ENCODE measurements around the gene PSMB2. TPM values are rescaled to one million over a fixed set of nuclear protein-coding genes. Genes with fewer than 3 reads are reported as not detected.

PSMB2 gene
- total and polyA plus RNA-seq, 10 of the 15 experiments (the other 5 are each of a cell fraction or from before 2014, with no cell fraction given) = 71.7 to 299 (median 145) TPM

- 95% methylated on average over 10 of the region's 11 CpGs for WGBS (ENCODE audit: insufficient coverage, insufficient replicate concordance, low lambda C conversion rate, missing lambda C conversion rate)
- no peaks in the 10 kb centered on the region for H3K27me3 ChIP-seq (replicated peaks in 1 of 2; ENCODE audit: control insufficient read depth in 2 of 2, insufficient read depth in 2 of 2, low read length in 1 of 2)
- BruUV-seq (replicated peaks) = no TSS peak
- H3K9me3 ChIP-seq (replicated peaks; ENCODE audit: control insufficient read depth, insufficient read depth, low read length) = no peaks in the 10 kb centered on the region
- no peak for DNase-seq (ENCODE audit: low read depth, low spot score)
- ChIA-PET CTCF (interaction anchor here (0.6 to 4.9 kb wide), 4 partner anchors 20 to 155 kb away, joined by 4 to 69 read pairs (median 4); no protein-coding TSS in a partner anchor), POLR2A (interaction anchor here (0.5 to 1.5 kb wide), 2 partner anchors 25 to 111 kb away, joined by 3 to 5 read pairs; no protein-coding TSS in a partner anchor), SMC1A (ENCODE audit: uncharacterized antibody, unreplicated experiment) (interaction anchor here (1.2 to 3.2 kb wide), 3 partner anchors 25 to 110 kb away, joined by 6 to 25 read pairs (median 11); no protein-coding TSS in a partner anchor), RAD21 (ENCODE audit: unreplicated experiment) (interaction anchor here (0.6 to 4.9 kb wide), 3 partner anchors 21 to 109 kb away, joined by 3 to 46 read pairs (median 5); no protein-coding TSS in a partner anchor)
- no peaks in the 10 kb centered on the region; the same call in 1 of the 2 replicates for H3K4me1 ChIP-seq (ENCODE audit: control insufficient read depth, insufficient read depth, low read length)
- H4K20me1 ChIP-seq (ENCODE audit: control insufficient read depth, insufficient read depth) = no peaks in the 10 kb centered on the region
- ATAC-seq = no peak
- H3K4me2 ChIP-seq (ENCODE audit: control insufficient read depth, insufficient read depth) = no peak overlapping the region
- no peak overlapping the region for H3K9ac ChIP-seq (ENCODE audit: control insufficient read depth, insufficient read depth, low read length)
- no peak overlapping the region for H2AFZ ChIP-seq (ENCODE audit: control insufficient read depth, low read depth, low read length)
- H3K27ac ChIP-seq (ENCODE audit: control insufficient read depth, insufficient read depth) = no peak overlapping the region
- H3K36me3 ChIP-seq (ENCODE audit: control insufficient read depth in 2 of 2, insufficient read depth in 2 of 2, low read length in 1 of 2) = peaks cover 0 to 11% of the 10 kb centered on the region in 2 experiments; a peak in 2 of 4 replicates
- 0 out of 2 replicates have a peak, but pooled peaks have one; percentile 47 for TF ChIP-seq HDGF (IDR thresholded peaks at IDR 0.05)
- TF ChIP-seq E2F4 (IDR thresholded peaks at IDR 0.05; ENCODE audit: low read depth, low read length) = no peak
- H3K79me2 ChIP-seq (ENCODE audit: control insufficient read depth, insufficient read depth, low read length) = peaks cover 21% of the 10 kb centered on the region
- intact Hi-C loops (cut with micrococcal nuclease; ENCODE audit: unreplicated experiment) (no loop called here), in situ Hi-C loops (cut with MboI) (loop anchor here (5.0 kb wide), 1 partner anchor 109 kb away; no protein-coding TSS in a partner anchor)
- no peak overlapping the region for H3K4me3 ChIP-seq
- no peak for FAIRE-seq
Measured at GRCh38 chr1:35561297-35561971, 79.9 kb downstream of the PSMB2 start.
